H1 (cell line): Measurements from ENCODE around the gene CRADD. TPM values are rescaled to one million over a fixed set of nuclear protein-coding genes. Genes with fewer than 3 reads are reported as not detected.

Experiments used
- CTCF ChIA-PET: fragments of 300-600 bp; sonication (Branson Sonifier 250); formaldehyde crosslinking; loops from one replicate; lab custom pipeline; 2021; ENCODE audit not compliant: partially characterized antibody; lab: Charles Lee
- POLR2A ChIA-PET: fragments of 300-600 bp; sonication (Branson Sonifier 250); formaldehyde crosslinking; loops from one replicate; lab custom pipeline; 2021; ENCODE audit warnings: inconsistent platforms; ENCODE audit not compliant: partially characterized antibody; lab: Charles Lee
- DNase-seq, 2 experiments: peaks; one replicate each; pipeline versions ENCODE4 v3.0.0 to v3.0.0-alpha.2; 2010 to 2022; ENCODE audit warnings: low spot score in 2 of 2, low read depth in 1 of 2, mixed read lengths in 1 of 2
- FAIRE-seq: peaks from 2 replicates; lab custom pipeline; 2011; peaks lifted over from hg19 to GRCh38; lab: Jason Lieb, UNC
- H2AFZ ChIP-seq: 2 replicates; pipeline ENCODE4 v1.8.1; 2012; ENCODE audit warnings: low read length, inconsistent platforms
- H2AK5ac ChIP-seq: 2 replicates; pipeline ENCODE4 v1.6.1; 2013; ENCODE audit warnings: low read depth, low read length
- H2BK120ac ChIP-seq: replicated peaks from 2 replicates; pipeline ENCODE3; 2013; ENCODE audit warnings: low read depth, low read length, inconsistent platforms
- H2BK12ac ChIP-seq: 2 replicates; pipeline ENCODE4 v1.6.1; 2013; ENCODE audit warnings: low read depth, low read length
- H2BK15ac ChIP-seq: 2 replicates; pipeline ENCODE4 v1.6.1; 2013; ENCODE audit warnings: low read length
- H2BK20ac ChIP-seq: 2 replicates; pipeline ENCODE4 v1.6.1; 2013; ENCODE audit warnings: low read length
- H2BK5ac ChIP-seq: 2 replicates; pipeline ENCODE4 v1.6.1; 2013; ENCODE audit warnings: low read depth, low read length
- H3K14ac ChIP-seq: 2 replicates; pipeline ENCODE4 v1.6.1; 2013; ENCODE audit warnings: inconsistent platforms; ENCODE audit not compliant: insufficient read length
- H3K18ac ChIP-seq: 2 replicates; pipeline ENCODE4 v1.6.1; 2013; ENCODE audit warnings: low read length; ENCODE audit errors: extremely low read depth
- H3K23ac ChIP-seq: 2 replicates; pipeline ENCODE4 v1.6.1; 2013; ENCODE audit warnings: inconsistent platforms; ENCODE audit not compliant: insufficient read length
- H3K23me2 ChIP-seq: 2 replicates; pipeline ENCODE4 v1.6.1; 2013; ENCODE audit warnings: low read depth, low read length
- H3K27ac ChIP-seq: 2 replicates; pipeline ENCODE4 v1.6.1; 2011; ENCODE audit warnings: low read depth, low read length, inconsistent platforms
- H3K27me3 ChIP-seq, 4 experiments: replicated peaks in 1 of 4; 1 replicate in 1 of 4; 2 replicates in 3 of 4; pipeline versions ENCODE4 v1.6.1 to v1.8.1; 2011 to 2013; ENCODE audit warnings: low read length in 3 of 4, mild to moderate bottlenecking in 3 of 4, inconsistent platforms in 2 of 4, mixed read lengths in 2 of 4, moderate library complexity in 1 of 4; ENCODE audit not compliant: control insufficient read depth in 3 of 4, insufficient read depth in 3 of 4; ENCODE audit errors: extremely low read depth in 1 of 4
- H3K36me3 ChIP-seq, 4 experiments: 2 replicates each; pipeline versions ENCODE4 v1.6.1 to v1.8.1; 2011 to 2013; ENCODE audit warnings: mild to moderate bottlenecking in 4 of 4, low read length in 3 of 4, moderate library complexity in 2 of 4, control low read depth in 1 of 4, inconsistent platforms in 1 of 4; ENCODE audit not compliant: insufficient read depth in 4 of 4, control insufficient read depth in 2 of 4
- H3K4ac ChIP-seq: replicated peaks from 2 replicates; pipeline ENCODE3; 2013; ENCODE audit warnings: low read length, low read depth, mixed read lengths, inconsistent platforms; ENCODE audit not compliant: insufficient read length
- H3K4me1 ChIP-seq, 4 experiments: replicated peaks in 1 of 4; 1 replicate in 1 of 4; 2 replicates in 3 of 4; pipeline versions ENCODE4 v1.6.1 to v1.8.1; 2011 to 2013; ENCODE audit warnings: low read length in 3 of 4, inconsistent platforms in 2 of 4, mixed read lengths in 1 of 4; ENCODE audit not compliant: insufficient read depth in 4 of 4, control insufficient read depth in 3 of 4
- H3K4me2 ChIP-seq, 2 experiments: 2 replicates each; pipeline versions ENCODE4 v1.6.1 to v1.8.1; 2011 to 2013; ENCODE audit warnings: low read depth in 2 of 2, low read length in 2 of 2, control low read depth in 1 of 2, inconsistent platforms in 1 of 2, mild to moderate bottlenecking in 1 of 2; ENCODE audit not compliant: insufficient read depth in 1 of 2
- H3K4me3 ChIP-seq, 4 experiments: fragments of 200-600, 300-600 bp in 1 of 4; sonication (generic), shearing (Covaris generic), sonication (Bioruptor Twin) in 1 of 4; 2 replicates each; pipeline versions ENCODE4 v1.5.1 to v1.8.1; 2011 to 2016; ENCODE audit warnings: low read length in 4 of 4, low read depth in 3 of 4, control low read depth in 2 of 4, inconsistent platforms in 2 of 4, mild to moderate bottlenecking in 2 of 4, mixed read lengths in 1 of 4, moderate library complexity in 1 of 4; ENCODE audit not compliant: insufficient read depth in 2 of 4; ENCODE audit errors: extremely low read depth in 1 of 4
- H3K56ac ChIP-seq: replicated peaks from 2 replicates; pipeline ENCODE3; 2013; ENCODE audit warnings: low read depth, mild to moderate bottlenecking, mixed read lengths, low read length, inconsistent platforms; ENCODE audit not compliant: insufficient read length
- H3K79me1 ChIP-seq: 2 replicates; pipeline ENCODE4 v1.6.1; 2013; ENCODE audit warnings: low read depth, low read length, control low read depth
- H3K79me2 ChIP-seq, 2 experiments: 2 replicates each; pipeline versions ENCODE4 v1.6.1 to v1.8.1; 2012 to 2013; ENCODE audit warnings: low read length in 2 of 2, mild to moderate bottlenecking in 2 of 2, inconsistent platforms in 1 of 2; ENCODE audit not compliant: insufficient read depth in 2 of 2, control insufficient read depth in 1 of 2
- H3K9ac ChIP-seq, 4 experiments: replicated peaks in 1 of 4; 1 replicate in 1 of 4; 2 replicates in 3 of 4; pipeline versions ENCODE4 v1.6.1 to v1.8.1; 2011 to 2013; ENCODE audit warnings: low read depth in 3 of 4, low read length in 3 of 4, control low read depth in 2 of 4, mild to moderate bottlenecking in 2 of 4, moderate library complexity in 2 of 4, inconsistent platforms in 1 of 4; ENCODE audit errors: extremely low read depth in 1 of 4
- H3K9me3 ChIP-seq, 2 experiments: 2 replicates each; pipeline versions ENCODE4 v1.6.1 to v1.8.1; 2012 to 2013; ENCODE audit warnings: mild to moderate bottlenecking in 2 of 2, moderate library complexity in 2 of 2, control low read depth in 1 of 2, inconsistent platforms in 1 of 2, low read depth in 1 of 2, low read length in 1 of 2, mixed read lengths in 1 of 2; ENCODE audit not compliant: insufficient read depth in 2 of 2
- H4K20me1 ChIP-seq, 2 experiments: replicated peaks in 1 of 2; 2 replicates each; pipeline versions ENCODE3 to v1.8.1; 2011 to 2013; ENCODE audit warnings: inconsistent platforms in 2 of 2, low read length in 2 of 2, mild to moderate bottlenecking in 1 of 2; ENCODE audit not compliant: insufficient read depth in 2 of 2, control insufficient read depth in 1 of 2
- H4K5ac ChIP-seq: 2 replicates; pipeline ENCODE4 v1.6.1; 2013; ENCODE audit warnings: low read length, low read depth, mixed read lengths, inconsistent platforms; ENCODE audit not compliant: insufficient read length
- H4K8ac ChIP-seq: 2 replicates; pipeline ENCODE4 v1.8.0; 2013; ENCODE audit warnings: mild to moderate bottlenecking, moderate library complexity, low read length, inconsistent platforms; ENCODE audit not compliant: insufficient read depth; ENCODE audit errors: extremely low read depth
- H4K91ac ChIP-seq: replicated peaks from 2 replicates; pipeline ENCODE3; 2013; ENCODE audit warnings: low read length, mixed read lengths, inconsistent platforms; ENCODE audit not compliant: insufficient read length
- BACH1 ChIP-seq: IDR thresholded peaks from 2 replicates; pipeline ENCODE4 v1.6.1; 2012; ENCODE audit warnings: low read length, improper control_type of control experiment
- BCL11A ChIP-seq, 2 experiments: IDR thresholded peaks; one replicate each; pipeline ENCODE4 v1.6.1; 2011; ENCODE audit warnings: low read depth in 2 of 2, low read length in 2 of 2, mild to moderate bottlenecking in 2 of 2
- CHD1 ChIP-seq: IDR thresholded peaks from 2 replicates; pipeline ENCODE4 v1.6.1; 2012; ENCODE audit warnings: low read depth, low read length, improper control_type of control experiment
- CHD2 ChIP-seq: IDR thresholded peaks from 2 replicates; pipeline ENCODE4 v1.6.1; 2012; ENCODE audit warnings: low read length, improper control_type of control experiment
- EGR1 ChIP-seq: IDR thresholded peaks from 2 replicates; pipeline ENCODE4 v1.6.1; 2011; ENCODE audit warnings: low read depth, low read length, borderline replicate concordance
- EZH2 ChIP-seq: fragments of 200-600 bp; sonication (generic); IDR thresholded peaks from 2 replicates; pipeline ENCODE4 v1.7.1; 2012; ENCODE audit warnings: low read depth, mild to moderate bottlenecking, moderate library complexity, low read length, inconsistent platforms; ENCODE audit not compliant: severe bottlenecking
- FOSL1 ChIP-seq: IDR thresholded peaks from 2 replicates; pipeline ENCODE4 v1.6.1; 2011; ENCODE audit warnings: mild to moderate bottlenecking, low read depth, low read length, moderate library complexity; ENCODE audit not compliant: insufficient read depth
- JUN ChIP-seq: IDR thresholded peaks from 2 replicates; pipeline ENCODE4 v1.6.1; 2011; ENCODE audit warnings: low read depth, mild to moderate bottlenecking, improper control_type of control experiment, low read length
- KDM1A ChIP-seq: fragments of 200-600, 300-600 bp; sonication (generic); IDR thresholded peaks from 2 replicates; pipeline ENCODE4 v1.7.1; 2016; ENCODE audit warnings: mild to moderate bottlenecking, low read length, borderline replicate concordance
- NRF1 ChIP-seq: IDR thresholded peaks from 2 replicates; pipeline ENCODE4 v1.6.1; 2011; ENCODE audit warnings: mild to moderate bottlenecking, low read depth, low read length, improper control_type of control experiment
- PHF8 ChIP-seq: fragments of 200-600 bp; sonication (generic); conservative IDR thresholded peaks from 2 replicates; pipeline ENCODE4 v1.7.1; 2012; ENCODE audit warnings: low read depth, mild to moderate bottlenecking, inconsistent platforms, low read length, moderate library complexity
- RNF2 ChIP-seq: fragments of 200-900, 300-1000 bp; sonication (generic); IDR thresholded peaks from 2 replicates; pipeline ENCODE4 v1.7.1; 2016; ENCODE audit warnings: borderline replicate concordance, low read depth, mild to moderate bottlenecking, antibody characterized with exemption, low read length; ENCODE audit not compliant: poor library complexity, severe bottlenecking; ENCODE audit errors: missing control alignments
- SIX5 ChIP-seq: IDR thresholded peaks from 2 replicates; pipeline ENCODE4 v1.6.1; 2011; ENCODE audit warnings: mild to moderate bottlenecking, low read depth, low read length
- WGBS, 2 experiments: shearing (Covaris generic) in 1 of 2; methylation state at CpG; one replicate each; pipeline versions ENCODE4 v1.1.6 to v1.1.7; 2013 to 2015; ENCODE audit warnings: low lambda C conversion rate in 2 of 2, mixed read lengths in 2 of 2, inconsistent platforms in 1 of 2, low coverage in 1 of 2, missing lambda C conversion rate in 1 of 2; ENCODE audit not compliant: insufficient replicate concordance in 2 of 2, insufficient coverage in 1 of 2, insufficient read length in 1 of 2; ENCODE audit errors: extremely low coverage in 1 of 2, missing lambda C conversion rate in 1 of 2; 5-methylcytosine and 5-hydroxymethylcytosine counted together
- polyA plus RNA-seq, 7 experiments: library from polyadenylated mRNA; depleted of rRNA in 3 of 7; stranded (reverse) in 5 of 7; unstranded in 2 of 7; fragments of >200 nt in 5 of 7; fragments of 200-250 nt in 2 of 7; gene quantifications; 1 replicate in 5 of 7; 2 replicates in 1 of 7; 4 replicates in 1 of 7; pipeline versions ENCODE4 v1.2.1 to v1.2.3, GENCODE V29; 2011 to 2013; ENCODE audit warnings: missing spikeins in 2 of 7, mixed read lengths in 2 of 7
- total RNA-seq: library from RNA; stranded (reverse); fragmentation: NEBNext Ultra II Directional; extraction: Animal tissue kit (Norgen Biotek cat#: 25700); gene quantifications from 2 replicates; pipeline ENCODE4 v1.2.1, GENCODE V29; 2021

CRADD gene
- total and polyA plus RNA-seq, 2 of the 8 experiments (the other 6 are each of a cell fraction or from before 2014, with no cell fraction given) = 8.1 to 15.4 TPM

DNA sequence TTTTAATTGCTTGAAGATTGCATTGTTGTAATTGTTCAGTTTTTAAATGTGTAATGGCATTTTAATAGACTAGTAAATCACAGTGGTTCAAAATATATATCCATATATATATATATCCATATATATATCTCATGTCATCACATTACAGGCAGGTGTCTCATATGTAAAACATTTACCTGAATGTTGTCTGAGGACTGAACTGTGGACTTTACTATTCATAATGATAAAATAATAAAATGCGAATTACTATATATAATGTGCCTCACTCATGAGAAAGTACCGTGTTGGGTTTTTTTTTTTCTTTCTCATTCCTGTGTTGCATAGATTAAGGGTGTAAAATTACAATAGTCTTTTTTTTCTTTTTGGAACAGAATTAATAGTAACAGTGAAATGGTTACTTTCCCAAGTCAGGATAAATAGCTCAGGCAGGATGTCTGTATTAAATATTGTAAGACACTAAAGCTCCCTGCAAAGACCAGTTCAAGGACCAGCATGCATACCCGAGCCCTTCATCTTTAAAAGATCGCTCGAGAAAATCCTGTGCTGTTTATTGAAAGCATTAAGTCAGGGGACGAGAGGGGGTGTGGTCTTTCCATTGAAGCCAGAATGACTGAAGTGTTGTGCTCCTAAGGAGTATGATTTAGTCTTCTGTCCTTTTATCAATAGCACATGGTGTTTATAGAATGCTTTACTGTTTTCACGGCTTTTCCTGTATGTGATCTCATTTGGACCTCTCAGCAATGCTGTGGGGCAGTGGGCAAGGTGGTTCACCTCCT lies 173.5 kb downstream of the CRADD start:
- ChIA-PET POLR2A (no interaction called here), CTCF (interaction anchor here (0.8 to 1.5 kb wide), 2 partner anchors 11 to 251 kb away, joined by 3 to 4 read pairs; no protein-coding TSS in a partner anchor)
- peaks cover 0 to 2% (median under 1%) of the 10 kb centered on the region in 4 experiments; a peak in 2 of 7 replicates for H3K4me1 ChIP-seq
- H3K14ac ChIP-seq = no peak overlapping the region
- H3K23ac ChIP-seq = no peak overlapping the region
- no peak overlapping the region for H4K91ac ChIP-seq
- no peak overlapping the region for H3K4me3 ChIP-seq
- H4K20me1 ChIP-seq = no peaks in the 10 kb centered on the region
- no peak overlapping the region for H3K9ac ChIP-seq
- no peak overlapping the region for H3K18ac ChIP-seq
- H2AK5ac ChIP-seq = no peak overlapping the region
- H3K4me2 ChIP-seq = no peak overlapping the region
- H3K9me3 ChIP-seq = no peaks in the 10 kb centered on the region
- no peak overlapping the region for H2BK15ac ChIP-seq
- no peaks in the 10 kb centered on the region for H3K27me3 ChIP-seq
- 86% methylated on average over 7 of the region's 7 CpGs; no CpG with 5 or more reads in 1 of the 2 experiments for WGBS, 2 experiments
- no peak overlapping the region for H2BK120ac ChIP-seq
- FAIRE-seq (no peak), DNase-seq (no peak)
- no peak overlapping the region for H3K56ac ChIP-seq
- H3K36me3 ChIP-seq = no peaks in the 10 kb centered on the region
- H3K79me2 ChIP-seq = no peaks in the 10 kb centered on the region
- H2BK12ac ChIP-seq = no peak overlapping the region
- H2AFZ ChIP-seq = no peak overlapping the region
- H3K79me1 ChIP-seq = no peaks in the 10 kb centered on the region
- no peak overlapping the region for H4K8ac ChIP-seq
- no peak overlapping the region for H2BK20ac ChIP-seq
- no peak overlapping the region for H3K4ac ChIP-seq
- no peak overlapping the region for H2BK5ac ChIP-seq
- no peaks in the 10 kb centered on the region for H3K23me2 ChIP-seq
- H4K5ac ChIP-seq = no peak overlapping the region
- no peak overlapping the region for H3K27ac ChIP-seq
- no peak for TF ChIP-seq FOSL1
- no peak for TF ChIP-seq CHD1
- no peak for TF ChIP-seq NRF1
- TF ChIP-seq EZH2 = no peak
- no peak for TF ChIP-seq CHD2
- TF ChIP-seq BCL11A (IDR thresholded peaks at IDR 0.05; ENCODE audit: low read depth in 2 of 2, low read length in 2 of 2) = no peak
- TF ChIP-seq PHF8 = no peak
- TF ChIP-seq JUN = no peak
- no peak for TF ChIP-seq SIX5
- no peak for TF ChIP-seq BACH1
- TF ChIP-seq EGR1 = no peak
- no peak for TF ChIP-seq RNF2
- TF ChIP-seq KDM1A = no peak
